Activated naive CD4-positive, alpha-beta T cell treated with anti-CD3 and anti-CD28 coated beads, Interleukin-2, amount 50 U/mL, for 16 hours (primary cell): ENCODE data around the gene RNF4.
A peak's percentile ranks its signal among the peaks of the same experiment; 100 is the strongest.
"Not testable (repeated sequence)": the region's sequence is repeated elsewhere in the genome, so short reads cannot be mapped to it uniquely, and the experiment has no call there.

Experiments
- DNase-seq: peaks from one replicate; pipeline ENCODE4 v3.0.0-alpha.2; 2020

The RNF4 gene

GRCh38 chr4:2537011-2537830, 68.3 kb downstream of the RNF4 start:
- DNase-seq = peak; percentile 64

- DNase-seq = not testable (repeated sequence)
These were observed 74.8 kb downstream of the RNF4 start for GRCh38 chr4:2543580-2544191.

- no peak for DNase-seq
These were observed 76.6 kb downstream of the RNF4 start for GRCh38 chr4:2545321-2546013.

GRCh38 chr4:2546286-2546823, 77.4 kb downstream of the RNF4 start:
- no peak for DNase-seq

GRCh38 chr4:2546961-2547691, 78.2 kb downstream of the RNF4 start:
- not testable (repeated sequence) for DNase-seq

- no peak for DNase-seq
These were observed 82.2 kb downstream of the RNF4 start for GRCh38 chr4:2551118-2551517.

GRCh38 chr4:2552806-2553205, 83.9 kb downstream of the RNF4 start:
- DNase-seq = no peak

- no peak for DNase-seq
These were observed 89.4 kb downstream of the RNF4 start for GRCh38 chr4:2558301-2558700.

- DNase-seq = no peak
These were observed 91.3 kb downstream of the RNF4 start for GRCh38 chr4:2560167-2560566.
